ENCODE measurements around the gene EPB41. TPM values are rescaled to one million over a fixed set of nuclear protein-coding genes. Genes with fewer than 3 reads are reported as not detected.

EPB41 gene
- total RNA-seq, 3 donors from 2014 or later (not counting 1 experiment from before 2014, with no cell fraction given), result 151 to 196 (median 172) TPM

DNA sequence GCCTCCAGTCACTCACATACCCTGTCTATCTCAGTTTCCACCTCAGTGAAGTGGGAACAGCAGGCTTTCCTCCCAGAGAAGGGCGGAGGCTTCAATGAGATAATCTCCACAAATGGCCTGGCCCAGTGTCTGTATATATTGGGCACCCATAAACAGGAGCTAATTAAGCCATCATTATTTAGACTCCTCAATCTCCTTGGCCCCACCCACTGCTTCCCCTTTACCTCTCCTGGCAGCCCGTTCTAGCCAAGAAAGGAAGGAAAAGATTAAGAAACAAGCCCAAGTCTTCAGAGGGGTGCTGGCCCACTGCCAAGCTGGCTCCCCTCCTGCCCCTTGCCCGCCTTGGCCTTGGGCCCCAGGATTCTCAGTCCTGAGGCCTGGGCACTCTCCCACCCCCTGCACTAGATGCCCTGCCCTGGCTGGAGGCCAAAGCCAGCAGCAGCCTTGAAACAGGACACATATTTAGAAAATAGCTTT lies 15.9 kb upstream of the EPB41 start:
- Mint-ChIP-seq H3K4me3 (no peak overlapping the region), H3K27me3 (ENCODE audit: low read depth in 2 of 2) (no peaks in the 10 kb centered on the region), H3K9me3 (no peaks in the 10 kb centered on the region), H3K36me3 (no peaks in the 10 kb centered on the region), H3K27ac (peak overlapping the region in 1 of 2 donors; percentile 72), H3K4me1 (peaks cover 22 to 43% of the 10 kb centered on the region in 2 donors)
- Histone ChIP-seq H3K27me3 (ENCODE audit: control insufficient read depth, insufficient read depth, low read length) (no peaks in the 10 kb centered on the region), H3K36me3 (ENCODE audit: control insufficient read depth, insufficient read depth, low read length) (peaks cover 6% of the 10 kb centered on the region), H3K9me3 (ENCODE audit: control insufficient read depth, insufficient read depth, low read length) (no peaks in the 10 kb centered on the region), H3K4me1 (ENCODE audit: control insufficient read depth, insufficient read depth, low read length) (peaks cover 10% of the 10 kb centered on the region), H3K4me3 (ENCODE audit: low read length) (no peak overlapping the region), H3K27ac (ENCODE audit: low read length) (no peak overlapping the region)
- ATAC-seq (no peak), DNase-seq (no peak)
- TF ChIP-seq, protein P1, sequence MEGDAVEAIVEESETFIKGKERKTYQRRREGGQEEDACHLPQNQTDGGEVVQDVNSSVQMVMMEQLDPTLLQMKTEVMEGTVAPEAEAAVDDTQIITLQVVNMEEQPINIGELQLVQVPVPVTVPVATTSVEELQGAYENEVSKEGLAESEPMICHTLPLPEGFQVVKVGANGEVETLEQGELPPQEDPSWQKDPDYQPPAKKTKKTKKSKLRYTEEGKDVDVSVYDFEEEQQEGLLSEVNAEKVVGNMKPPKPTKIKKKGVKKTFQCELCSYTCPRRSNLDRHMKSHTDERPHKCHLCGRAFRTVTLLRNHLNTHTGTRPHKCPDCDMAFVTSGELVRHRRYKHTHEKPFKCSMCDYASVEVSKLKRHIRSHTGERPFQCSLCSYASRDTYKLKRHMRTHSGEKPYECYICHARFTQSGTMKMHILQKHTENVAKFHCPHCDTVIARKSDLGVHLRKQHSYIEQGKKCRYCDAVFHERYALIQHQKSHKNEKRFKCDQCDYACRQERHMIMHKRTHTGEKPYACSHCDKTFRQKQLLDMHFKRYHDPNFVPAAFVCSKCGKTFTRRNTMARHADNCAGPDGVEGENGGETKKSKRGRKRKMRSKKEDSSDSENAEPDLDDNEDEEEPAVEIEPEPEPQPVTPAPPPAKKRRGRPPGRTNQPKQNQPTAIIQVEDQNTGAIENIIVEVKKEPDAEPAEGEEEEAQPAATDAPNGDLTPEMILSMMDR (IDR thresholded peaks at IDR 0.05), result no peak
- WGBS (ENCODE audit: insufficient coverage), result 65% methylated on average over 3 of the region's 3 CpGs
- intact Hi-C loops (cut with micrococcal nuclease), result no loop called here

DNA sequence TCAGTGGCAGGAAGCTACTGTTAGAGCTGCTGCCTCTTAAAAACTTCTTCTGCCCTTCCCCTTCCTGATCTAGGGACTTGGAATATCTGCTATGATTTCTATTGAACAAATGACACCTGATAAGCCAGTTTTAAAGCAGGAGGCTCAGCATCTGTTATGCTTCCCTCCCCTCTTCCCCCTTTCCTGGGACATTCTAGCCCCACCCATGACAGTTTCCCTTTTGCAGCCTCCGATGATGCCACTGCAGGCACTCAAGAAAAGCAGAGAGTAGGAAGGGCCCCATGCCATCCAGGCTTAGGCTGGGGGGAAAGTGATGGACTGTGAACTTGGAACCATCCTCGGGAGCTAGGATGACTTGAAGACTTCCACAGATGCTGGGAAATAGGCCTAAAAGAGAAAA lies 15.1 kb upstream of the EPB41 start:
- intact Hi-C loops (cut with micrococcal nuclease), result no loop called here
- Histone ChIP-seq H3K27ac (ENCODE audit: low read length) (no peak overlapping the region), H3K27me3 (ENCODE audit: control insufficient read depth, insufficient read depth, low read length) (no peaks in the 10 kb centered on the region), H3K4me3 (ENCODE audit: low read length) (no peak overlapping the region), H3K36me3 (ENCODE audit: control insufficient read depth, insufficient read depth, low read length) (peaks cover 4% of the 10 kb centered on the region), H3K9me3 (ENCODE audit: control insufficient read depth, insufficient read depth, low read length) (no peaks in the 10 kb centered on the region), H3K4me1 (ENCODE audit: control insufficient read depth, insufficient read depth, low read length) (peaks cover 10% of the 10 kb centered on the region)
- no peaks in the 10 kb centered on the region for H3K27me3 Mint-ChIP-seq (ENCODE audit: low read depth in 2 of 2)
- TF ChIP-seq, protein P1 (IDR thresholded peaks at IDR 0.05), result no peak
- H3K4me3 Mint-ChIP-seq, result no peak overlapping the region
- ATAC-seq, result no peak
- no peaks in the 10 kb centered on the region for H3K9me3 Mint-ChIP-seq
- H3K36me3 Mint-ChIP-seq, result no peaks in the 10 kb centered on the region
- H3K27ac Mint-ChIP-seq, result peak overlapping the region in 1 of 2 donors; percentile 72
- DNase-seq, result no peak
- 64% methylated on average over 2 of the region's 2 CpGs for WGBS (ENCODE audit: insufficient coverage)
- H3K4me1 Mint-ChIP-seq, result peaks cover 18 to 38% of the 10 kb centered on the region in 2 donors

DNA sequence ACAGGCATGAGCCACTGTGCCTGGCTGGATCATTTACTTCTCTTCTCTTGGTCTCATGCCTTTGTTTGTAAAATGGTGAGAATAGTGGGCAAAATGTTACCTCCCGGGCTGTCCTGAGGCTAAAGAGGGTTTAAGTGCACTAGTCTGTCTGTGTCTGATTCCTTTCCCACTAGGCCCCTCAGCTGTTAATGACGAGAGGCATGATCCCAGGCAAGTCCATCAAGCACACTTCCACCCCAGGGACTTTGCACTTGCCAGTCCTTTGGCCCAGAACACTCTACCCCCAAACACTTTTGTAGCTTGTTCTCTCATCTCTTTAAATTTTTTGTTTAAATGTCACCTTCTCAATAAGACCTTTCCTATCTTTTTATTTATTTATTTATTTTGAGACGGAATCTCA lies 13.8 kb upstream of the EPB41 start:
- Histone ChIP-seq H3K27ac (ENCODE audit: low read length) (no peak overlapping the region), H3K4me1 (ENCODE audit: control insufficient read depth, insufficient read depth, low read length) (peaks cover 10% of the 10 kb centered on the region), H3K4me3 (ENCODE audit: low read length) (no peak overlapping the region), H3K27me3 (ENCODE audit: control insufficient read depth, insufficient read depth, low read length) (no peaks in the 10 kb centered on the region), H3K9me3 (ENCODE audit: control insufficient read depth, insufficient read depth, low read length) (no peaks in the 10 kb centered on the region), H3K36me3 (ENCODE audit: control insufficient read depth, insufficient read depth, low read length) (peaks cover 4% of the 10 kb centered on the region)
- no peak for DNase-seq
- intact Hi-C loops (cut with micrococcal nuclease), result no loop called here
- H3K27ac Mint-ChIP-seq, result no peak overlapping the region
- TF ChIP-seq, protein P1 (IDR thresholded peaks at IDR 0.05), result no peak
- H3K4me3 Mint-ChIP-seq, result no peak overlapping the region
- 100% methylated on average over 3 of the region's 3 CpGs for WGBS (ENCODE audit: insufficient coverage)
- peaks cover 18 to 38% of the 10 kb centered on the region in 2 donors for H3K4me1 Mint-ChIP-seq
- no peaks in the 10 kb centered on the region for H3K27me3 Mint-ChIP-seq (ENCODE audit: low read depth in 2 of 2)
- no peak for ATAC-seq
- H3K9me3 Mint-ChIP-seq, result no peaks in the 10 kb centered on the region
- no peaks in the 10 kb centered on the region for H3K36me3 Mint-ChIP-seq

DNA sequence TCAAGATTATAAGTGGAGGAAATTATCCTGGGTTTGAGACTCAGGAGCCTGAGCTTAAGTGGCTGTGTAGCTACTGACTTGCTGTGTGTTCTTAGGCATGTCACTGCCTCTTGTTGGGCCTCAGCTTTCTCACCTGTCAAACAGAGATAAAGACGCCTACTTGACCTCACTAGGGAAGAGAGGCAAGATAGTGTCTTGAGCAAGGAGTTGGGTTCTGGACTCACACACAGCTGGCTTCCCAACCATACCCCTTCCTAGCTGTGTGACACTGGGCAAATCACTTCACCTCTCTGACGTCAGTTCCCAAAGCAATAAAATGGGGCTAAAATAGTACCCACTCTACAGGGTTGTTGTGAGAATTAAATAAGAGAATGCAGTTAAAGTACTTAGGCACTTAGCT lies 11.6 kb upstream of the EPB41 start:
- no peaks in the 10 kb centered on the region for H3K36me3 ChIP-seq (ENCODE audit: control insufficient read depth, insufficient read depth, low read length)
- H3K4me3 ChIP-seq (ENCODE audit: low read length), result no peak overlapping the region
- WGBS (ENCODE audit: insufficient coverage), result 92% methylated on average over 1 of the region's 2 CpGs
- Mint-ChIP-seq H3K36me3 (no peaks in the 10 kb centered on the region), H3K4me3 (no peak overlapping the region), H3K27ac (no peak overlapping the region), H3K27me3 (ENCODE audit: low read depth in 2 of 2) (no peaks in the 10 kb centered on the region), H3K4me1 (peaks cover 7 to 23% of the 10 kb centered on the region in 2 donors), H3K9me3 (no peaks in the 10 kb centered on the region)
- TF ChIP-seq, protein P1 (IDR thresholded peaks at IDR 0.05), result no peak
- peaks cover 9% of the 10 kb centered on the region for H3K4me1 ChIP-seq (ENCODE audit: control insufficient read depth, insufficient read depth, low read length)
- no peaks in the 10 kb centered on the region for H3K27me3 ChIP-seq (ENCODE audit: control insufficient read depth, insufficient read depth, low read length)
- DNase-seq, result no peak
- intact Hi-C loops (cut with micrococcal nuclease), result no loop called here
- no peak overlapping the region for H3K27ac ChIP-seq (ENCODE audit: low read length)
- no peaks in the 10 kb centered on the region for H3K9me3 ChIP-seq (ENCODE audit: control insufficient read depth, insufficient read depth, low read length)
- ATAC-seq, result no peak
